Nephron (organoid): Measurements from ENCODE around the gene IQCE.
"Not testable (repeated sequence)": the region's sequence is repeated elsewhere in the genome, so short reads cannot be mapped to it uniquely, and the experiment has no call there.

Experiments used
- H3K27ac Mint-ChIP-seq, 3 experiments: 2 replicates each; pipeline ENCODE4 v1.8.0; 2020; ENCODE audit warnings: mixed read lengths in 3 of 3, mild to moderate bottlenecking in 2 of 3, moderate library complexity in 1 of 3
- H3K27me3 Mint-ChIP-seq: 2 replicates; pipeline ENCODE4 v1.8.0; 2021; ENCODE audit warnings: low read depth, mild to moderate bottlenecking, moderate library complexity, mixed read lengths
- H3K36me3 Mint-ChIP-seq: 2 replicates; pipeline ENCODE4 v1.8.0; 2020; ENCODE audit warnings: low read depth, mixed read lengths
- H3K4me1 Mint-ChIP-seq: 2 replicates; pipeline ENCODE4 v1.8.0; 2020; ENCODE audit warnings: mixed read lengths
- H3K4me3 Mint-ChIP-seq, 3 experiments: 2 replicates each; pipeline ENCODE4 v1.8.0; 2020; ENCODE audit warnings: mild to moderate bottlenecking in 3 of 3, mixed read lengths in 3 of 3, moderate library complexity in 2 of 3
- H3K9me3 Mint-ChIP-seq: 2 replicates; pipeline ENCODE4 v1.8.0; 2020; ENCODE audit warnings: mixed read lengths
- CTCF ChIP-seq, 3 experiments: fragments of 200-600 bp; sonication (generic); IDR thresholded peaks; one replicate each; pipeline ENCODE4 v1.5.0; 2021; ENCODE audit warnings: antibody characterized with exemption in 3 of 3; ENCODE audit not compliant: unreplicated experiment in 3 of 3

The IQCE gene

DNA sequence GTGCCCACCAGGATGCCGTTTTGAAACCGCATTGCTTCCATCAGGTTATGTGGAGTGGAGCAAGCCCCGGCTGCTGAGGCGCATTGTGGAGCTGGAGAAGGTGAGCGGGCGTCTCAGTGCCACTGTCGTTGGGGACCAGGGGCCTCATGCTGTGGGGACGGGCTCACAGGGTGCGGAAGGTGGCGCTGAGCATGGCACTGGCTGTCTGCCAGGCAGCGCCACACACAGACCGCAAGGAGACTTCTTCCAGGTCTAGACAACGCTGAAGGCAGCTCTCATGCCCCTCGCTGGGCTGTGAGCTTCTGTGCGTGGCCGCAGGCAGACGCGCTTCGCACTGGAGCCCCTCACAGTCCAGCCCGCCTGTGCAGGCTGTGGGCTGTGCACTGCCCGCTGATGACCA lies 29.0 kb downstream of the IQCE start:
- Mint-ChIP-seq H3K4me1 (no peaks in the 10 kb centered on the region), H3K27me3 (peaks cover 1% of the 10 kb centered on the region), H3K4me3 (no peak overlapping the region), H3K27ac (no peak overlapping the region), H3K9me3 (no peaks in the 10 kb centered on the region), H3K36me3 (peaks cover 47% of the 10 kb centered on the region)
- TF ChIP-seq CTCF (IDR thresholded peaks at IDR 0.05; ENCODE audit: unreplicated experiment in 3 of 3), result no peak

DNA sequence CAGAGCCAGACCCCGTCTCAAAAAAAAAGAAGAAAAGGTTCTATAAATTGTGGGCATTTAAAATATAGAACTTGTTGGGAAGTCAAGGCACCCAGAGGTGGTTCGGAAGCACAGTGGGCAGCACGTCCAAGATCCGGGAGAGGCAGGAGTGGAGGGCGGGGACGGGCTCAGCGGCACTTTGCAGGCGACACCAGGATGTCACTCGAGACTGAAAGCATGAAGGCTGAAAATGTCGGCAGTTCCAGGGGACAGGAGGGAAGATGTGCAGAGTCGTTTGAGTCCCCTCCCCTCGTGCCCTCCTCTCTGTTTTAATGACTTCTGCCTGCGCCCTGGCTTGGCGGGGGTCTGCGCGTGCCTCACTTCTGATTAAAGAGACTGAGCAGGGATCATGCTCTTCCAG lies 30.6 kb downstream of the IQCE start:
- Mint-ChIP-seq H3K36me3 (peaks cover 42% of the 10 kb centered on the region), H3K9me3 (no peaks in the 10 kb centered on the region), H3K4me1 (no peaks in the 10 kb centered on the region), H3K27ac (no peak overlapping the region), H3K4me3 (no peak overlapping the region), H3K27me3 (peaks cover 4% of the 10 kb centered on the region)
- TF ChIP-seq CTCF (IDR thresholded peaks at IDR 0.05; ENCODE audit: unreplicated experiment in 3 of 3), result no peak

GRCh38 chr7:2589941-2590340 lies 31.2 kb downstream of the IQCE start:
- H3K27me3 Mint-ChIP-seq, H3K4me3 Mint-ChIP-seq, H3K9me3 Mint-ChIP-seq, H3K4me1 Mint-ChIP-seq, H3K27ac Mint-ChIP-seq: not testable (repeated sequence)
- H3K36me3 Mint-ChIP-seq, result peaks cover 43% of the 10 kb centered on the region

GRCh38 chr7:2592375-2592865 lies 33.6 kb downstream of the IQCE start:
- H3K9me3 Mint-ChIP-seq, result no peaks in the 10 kb centered on the region
- peaks cover 15% of the 10 kb centered on the region for H3K4me1 Mint-ChIP-seq
- peaks cover 46% of the 10 kb centered on the region for H3K36me3 Mint-ChIP-seq
- peaks cover 4% of the 10 kb centered on the region for H3K27me3 Mint-ChIP-seq
- TF ChIP-seq CTCF (IDR thresholded peaks at IDR 0.05; ENCODE audit: unreplicated experiment in 3 of 3), result no peak
- H3K4me3 Mint-ChIP-seq, result no peak overlapping the region
- no peak overlapping the region for H3K27ac Mint-ChIP-seq

DNA sequence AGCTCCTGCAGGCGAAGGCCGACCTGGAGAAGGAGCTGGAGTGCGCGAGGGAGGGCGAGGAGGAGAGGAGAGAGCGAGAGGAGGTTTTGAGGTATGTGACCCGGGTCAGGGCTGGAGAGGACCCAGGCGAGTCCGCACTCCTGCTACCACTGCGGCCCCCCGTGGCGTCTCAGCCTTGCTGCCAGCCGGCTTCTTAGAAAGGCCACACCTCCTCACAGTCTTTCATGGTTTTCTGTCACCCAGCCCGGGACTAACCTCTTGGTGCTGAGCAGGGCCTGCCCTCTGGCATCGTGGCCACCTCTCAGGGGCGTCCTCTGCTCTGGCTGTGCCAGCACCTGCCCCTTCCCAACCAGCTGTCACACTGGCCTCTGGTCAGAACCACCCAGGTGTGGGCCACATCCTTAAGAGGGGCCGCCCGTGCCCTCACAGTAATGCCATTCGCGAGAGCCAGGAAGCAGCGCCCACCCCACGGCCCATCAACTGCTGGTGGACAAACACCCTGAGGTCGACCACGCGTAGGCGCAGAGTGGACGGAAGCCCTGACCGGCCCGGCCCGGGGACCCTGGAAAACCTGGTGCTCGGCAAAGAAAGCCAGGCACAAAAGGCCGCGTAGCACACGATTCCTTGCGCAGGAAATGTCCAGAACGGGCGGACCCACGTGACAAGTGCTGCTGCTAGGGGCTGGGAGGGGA lies 34.4 kb downstream of the IQCE start:
- Mint-ChIP-seq H3K9me3 (no peaks in the 10 kb centered on the region), H3K4me1 (peaks cover 15% of the 10 kb centered on the region), H3K36me3 (peaks cover 48% of the 10 kb centered on the region), H3K27ac (no peak overlapping the region), H3K27me3 (peaks cover 4% of the 10 kb centered on the region), H3K4me3 (no peak overlapping the region)
- no peak for TF ChIP-seq CTCF (IDR thresholded peaks at IDR 0.05; ENCODE audit: unreplicated experiment in 3 of 3)

DNA sequence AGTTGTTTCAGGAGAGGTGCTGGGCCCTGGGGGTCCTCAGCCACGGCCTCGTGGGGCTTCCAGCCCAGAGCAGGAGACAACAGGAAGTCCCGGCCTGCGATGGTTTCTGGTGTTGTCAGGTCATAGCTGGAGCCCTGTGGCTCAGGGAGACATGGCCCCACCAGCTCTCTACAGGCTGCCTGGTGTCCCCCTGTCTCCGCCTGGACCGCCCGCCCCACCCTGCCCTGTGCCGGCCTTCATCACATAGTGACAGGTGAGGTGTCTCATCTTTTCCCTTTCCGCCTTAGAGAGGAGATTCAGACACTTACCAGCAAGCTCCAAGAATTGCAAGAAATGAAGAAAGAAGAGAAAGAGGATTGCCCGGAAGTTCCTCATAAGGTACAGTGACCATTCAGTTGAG lies 35.8 kb downstream of the IQCE start:
- TF ChIP-seq CTCF (IDR thresholded peaks at IDR 0.05; ENCODE audit: unreplicated experiment in 3 of 3), result no peak
- no peak overlapping the region for H3K27ac Mint-ChIP-seq
- peaks cover 4% of the 10 kb centered on the region for H3K27me3 Mint-ChIP-seq
- H3K9me3 Mint-ChIP-seq, result no peaks in the 10 kb centered on the region
- peaks cover 15% of the 10 kb centered on the region for H3K4me1 Mint-ChIP-seq
- H3K36me3 Mint-ChIP-seq, result peaks cover 53% of the 10 kb centered on the region
- no peak overlapping the region for H3K4me3 Mint-ChIP-seq
